HTERT RPE-1 (cell line): ENCODE data around the gene MSANTD3.
"Not testable (repeated sequence)": the region's sequence is repeated elsewhere in the genome, so short reads cannot be mapped to it uniquely, and the experiment has no call there.

Experiments used
- in situ Hi-C: fragments of 300-500 bp; cut with MboI; formaldehyde crosslinking; loops from 4 replicates; pipeline ENCODE4 v1.14.3; 2020; ENCODE audit warnings: low sequenced_read_pairs

Gene MSANTD3

DNA sequence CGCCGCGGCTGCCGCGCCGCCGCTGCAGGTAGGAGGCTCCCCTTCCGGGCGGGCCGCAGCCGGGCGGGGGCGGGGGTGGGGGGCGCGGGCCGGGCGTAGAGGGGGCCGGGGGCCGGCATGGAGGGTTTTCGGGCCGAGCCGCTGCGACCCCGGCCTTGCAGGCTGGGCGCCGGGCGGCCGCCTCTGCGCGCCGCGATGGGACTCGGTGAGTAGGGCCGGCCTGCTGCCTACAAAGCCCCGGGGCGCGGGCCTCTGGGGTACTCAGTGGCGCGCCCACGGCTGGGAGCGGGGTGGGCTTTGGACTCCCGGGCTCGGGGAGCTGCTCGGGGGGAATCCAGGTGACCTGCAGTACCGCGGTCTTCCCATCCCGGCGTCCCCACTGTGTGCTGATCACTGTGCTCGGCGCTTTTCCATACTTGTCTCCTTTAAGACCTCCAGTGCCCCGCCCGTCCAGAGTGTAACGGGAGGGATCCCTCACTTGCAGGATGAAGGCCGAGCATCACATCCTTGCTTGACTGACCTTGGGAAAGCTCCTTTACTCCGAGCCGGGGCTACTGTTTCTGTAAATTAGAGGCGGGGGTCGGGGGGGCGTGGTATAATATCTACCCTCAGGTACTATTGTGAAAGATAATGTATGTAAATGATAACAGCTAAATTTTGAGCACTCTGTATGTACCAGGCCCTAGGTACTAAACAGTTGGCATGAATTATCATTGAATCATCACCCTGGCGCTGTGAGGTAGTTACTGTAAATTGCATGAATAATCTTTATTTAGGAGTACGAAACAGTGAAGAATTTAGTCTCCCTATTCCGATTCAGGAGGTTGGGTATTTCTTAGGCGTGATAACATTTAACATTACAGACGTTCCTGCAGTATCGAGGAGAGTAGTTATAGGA, 672 bp downstream of the MSANTD3 start:
- in situ Hi-C loops, result no loop called here

DNA sequence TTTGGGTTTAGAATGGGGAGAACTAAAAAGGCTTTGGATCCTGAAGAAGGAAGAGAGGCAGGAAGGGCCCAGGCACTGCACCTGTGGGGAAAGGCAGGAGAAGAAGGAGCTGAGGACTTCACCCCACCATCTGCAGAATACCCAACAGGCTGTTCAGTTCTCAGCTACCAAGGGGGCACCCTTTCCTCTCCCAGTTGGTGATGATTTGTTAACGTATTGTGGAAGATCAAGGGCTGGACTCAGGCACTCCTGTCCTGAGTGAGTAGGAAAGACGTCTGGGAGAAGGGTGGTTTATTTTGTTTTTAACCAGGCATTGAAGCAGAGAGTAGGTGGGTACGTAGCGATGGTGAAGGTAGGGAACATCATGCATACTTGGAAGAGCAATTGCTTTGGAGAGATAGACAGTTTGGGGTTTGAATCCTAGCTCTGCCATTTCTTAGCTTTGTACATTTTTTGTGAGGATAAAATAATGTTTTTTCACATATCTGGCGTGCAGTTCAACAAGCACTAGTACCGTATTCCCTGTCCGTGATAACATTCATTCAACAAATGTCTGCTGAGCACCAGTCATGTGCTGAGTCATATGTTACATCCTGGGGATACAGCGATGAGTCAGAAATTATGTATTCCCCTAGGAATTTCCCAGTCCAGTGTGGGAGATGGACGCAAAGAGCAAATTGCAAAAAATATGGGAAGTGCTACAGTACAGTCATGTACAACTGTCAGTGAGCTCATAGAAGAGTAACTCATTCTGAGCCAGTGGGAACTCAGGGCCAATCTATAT, 2.1 kb downstream of the MSANTD3 start:
- in situ Hi-C loops, result no loop called here

DNA sequence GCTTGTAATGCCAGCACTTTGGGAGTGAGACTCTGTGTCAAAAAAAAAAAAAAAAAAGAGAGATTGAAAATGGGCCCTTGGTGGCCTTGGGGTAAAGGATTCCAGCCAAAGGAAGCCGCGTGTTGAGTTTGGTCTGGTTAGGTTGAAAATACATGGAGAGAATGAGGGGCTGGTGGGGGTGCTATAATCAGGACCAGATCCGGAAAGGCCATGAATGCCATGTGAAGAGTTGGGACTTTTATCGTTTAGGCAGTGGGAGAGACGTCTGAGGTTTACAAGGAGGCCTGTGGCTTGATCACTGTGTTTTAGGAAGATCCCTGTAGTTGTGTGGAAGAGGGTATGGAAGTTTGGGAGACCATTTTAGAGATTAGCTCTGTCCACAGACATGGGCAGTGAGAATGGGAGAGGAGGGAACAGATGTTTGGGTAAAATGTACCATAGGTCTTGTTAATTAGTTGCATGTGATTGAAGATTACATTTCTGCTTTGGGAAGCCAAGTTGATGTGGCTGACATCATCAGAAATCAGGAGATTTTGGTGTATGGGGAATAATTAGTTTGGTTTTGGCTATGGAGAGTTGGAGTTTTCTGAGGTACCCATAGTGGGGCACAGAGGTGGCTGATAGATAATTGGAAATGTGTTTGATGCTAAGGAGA, 3.5 kb downstream of the MSANTD3 start:
- in situ Hi-C loops, result no loop called here

DNA sequence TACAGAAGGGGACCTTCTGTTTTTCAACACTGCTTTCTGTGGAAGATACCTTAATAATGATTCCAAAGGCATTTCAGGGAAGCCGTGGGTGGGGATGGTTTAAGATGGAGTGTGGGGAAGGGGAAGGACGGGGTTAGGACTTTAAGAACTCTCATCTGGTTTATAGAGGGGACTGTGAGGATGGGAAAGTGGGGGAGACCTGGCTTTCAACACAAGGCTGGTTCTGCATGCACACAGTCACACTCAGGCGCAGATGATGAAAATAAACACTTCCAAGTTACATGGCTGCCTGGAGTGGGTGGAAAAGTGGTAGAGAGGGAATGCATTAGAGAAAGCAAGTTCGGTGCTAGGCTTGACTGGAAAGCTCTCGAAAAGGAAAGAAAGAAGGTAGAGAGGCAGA, 4.9 kb downstream of the MSANTD3 start:
- in situ Hi-C loops, result no loop called here

DNA sequence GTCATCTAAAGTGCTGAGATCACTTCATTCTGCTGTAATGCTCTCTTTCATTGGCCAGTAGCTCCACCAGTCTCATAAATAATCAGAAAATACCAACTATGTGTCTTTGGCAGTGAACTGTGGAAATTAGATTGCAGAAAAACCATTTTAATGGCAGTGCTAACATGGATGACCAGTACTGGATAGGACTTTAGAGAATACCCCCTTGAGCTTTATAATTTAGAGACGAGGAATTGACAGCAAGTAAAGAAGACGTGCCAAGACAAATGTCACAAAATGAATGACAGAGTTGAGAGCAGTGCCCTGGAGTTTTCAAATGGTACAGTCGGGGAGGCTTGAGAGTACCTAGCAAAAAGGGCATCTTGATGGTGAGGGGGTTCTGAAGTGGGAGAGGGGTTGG, 5.8 kb downstream of the MSANTD3 start:
- in situ Hi-C loops, result no loop called here

DNA sequence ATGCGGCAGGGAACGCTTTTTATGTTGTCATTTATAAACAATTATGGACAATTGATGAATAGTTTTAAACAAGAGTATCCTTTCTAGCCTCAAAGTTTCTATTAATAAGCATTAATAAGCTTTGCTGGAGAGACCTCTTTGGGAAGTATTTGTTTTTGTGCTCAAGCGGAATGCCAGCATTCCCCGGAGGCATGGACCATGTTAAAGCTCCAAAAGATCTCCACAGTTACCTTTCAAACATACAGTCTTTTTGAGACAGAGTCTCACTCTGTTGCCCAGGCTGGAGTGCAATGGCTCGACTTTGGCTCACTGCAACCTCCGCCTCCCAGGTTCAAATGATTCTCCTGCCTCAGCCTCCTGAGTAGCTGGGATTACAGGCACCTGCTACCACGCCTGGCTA, 9.6 kb downstream of the MSANTD3 start:
- in situ Hi-C loops, result no loop called here

DNA sequence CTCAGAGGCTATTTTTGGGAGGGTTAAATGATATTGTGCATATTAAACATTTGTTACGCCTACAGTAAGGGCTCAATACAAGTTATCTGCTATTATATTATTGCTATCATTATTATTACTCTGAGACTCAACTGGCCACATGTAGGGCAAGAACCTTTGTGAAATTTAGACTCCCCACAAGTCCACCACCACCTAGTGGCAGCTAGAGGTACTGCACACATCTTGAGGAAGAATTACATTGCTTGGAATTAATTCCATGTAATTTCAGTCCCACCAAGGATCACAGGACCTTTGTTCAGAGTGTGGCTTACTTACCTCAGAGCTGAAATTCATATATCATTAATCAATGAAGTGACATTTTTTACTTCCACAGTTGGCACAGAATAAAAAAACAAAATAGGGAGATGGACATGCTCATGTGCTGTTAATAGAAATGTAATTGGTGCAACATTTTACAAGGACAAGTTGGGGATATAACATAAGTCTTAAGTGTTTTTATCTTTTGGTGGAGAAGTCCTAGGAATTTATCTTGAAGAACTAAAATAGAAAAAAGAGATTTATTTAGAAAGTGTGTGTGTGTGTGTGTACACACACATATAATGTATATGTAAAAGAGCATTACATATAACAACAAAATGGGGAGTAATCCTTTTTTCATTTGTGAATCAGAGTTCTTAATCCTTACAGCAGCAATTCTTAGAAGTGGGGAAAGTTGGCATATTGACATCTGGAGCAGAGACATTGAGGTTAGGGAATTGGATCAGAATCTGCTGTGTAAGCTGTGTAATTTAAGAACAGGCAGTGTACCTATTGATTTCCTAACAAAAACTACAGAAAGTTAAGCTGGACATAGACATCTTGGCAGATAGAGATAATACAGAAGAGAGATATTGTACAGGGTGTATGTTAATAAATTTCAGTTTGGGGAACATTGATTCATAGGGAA, 11.2 kb downstream of the MSANTD3 start:
- in situ Hi-C loops, result no loop called here

DNA sequence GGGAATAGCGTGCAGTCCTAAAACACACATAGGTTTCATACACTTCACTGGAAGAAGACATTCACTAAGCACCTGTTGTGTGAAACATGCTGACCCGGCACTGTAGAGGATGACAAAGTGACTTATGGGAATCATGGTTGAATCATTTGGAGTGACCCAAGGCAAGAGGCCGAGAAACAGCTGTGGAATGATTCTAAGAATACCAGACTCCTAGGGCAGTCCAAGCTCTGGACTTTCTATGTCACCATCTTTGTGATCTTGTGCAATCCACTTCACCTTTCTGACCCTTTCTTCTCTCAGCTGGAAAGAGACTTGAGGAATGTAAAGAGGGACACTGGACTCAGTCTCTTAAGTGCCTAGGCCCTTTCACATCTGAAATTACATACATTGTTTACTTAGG, 13.1 kb downstream of the MSANTD3 start:
- in situ Hi-C loops, result no loop called here

DNA sequence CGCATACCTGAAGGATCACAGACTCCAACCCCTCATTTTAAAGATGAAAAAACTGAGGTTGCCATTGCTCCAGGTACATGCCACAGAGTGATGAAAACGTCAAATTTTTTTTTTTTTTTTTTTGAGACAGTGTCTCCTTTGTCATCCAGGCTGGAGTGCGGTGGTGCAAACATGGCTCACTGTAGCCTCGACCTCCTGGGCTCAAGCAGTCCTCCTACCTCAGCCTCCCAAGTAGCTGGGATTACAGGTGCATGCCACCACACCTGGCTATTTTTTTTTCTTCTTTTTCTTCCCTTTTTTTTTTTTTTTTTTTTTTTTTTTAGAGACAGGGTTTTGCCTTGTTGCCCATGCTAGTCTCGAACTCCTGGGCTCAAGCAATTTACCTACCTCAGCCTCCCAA, 13.5 kb downstream of the MSANTD3 start:
- in situ Hi-C loops, result not testable (repeated sequence)

DNA sequence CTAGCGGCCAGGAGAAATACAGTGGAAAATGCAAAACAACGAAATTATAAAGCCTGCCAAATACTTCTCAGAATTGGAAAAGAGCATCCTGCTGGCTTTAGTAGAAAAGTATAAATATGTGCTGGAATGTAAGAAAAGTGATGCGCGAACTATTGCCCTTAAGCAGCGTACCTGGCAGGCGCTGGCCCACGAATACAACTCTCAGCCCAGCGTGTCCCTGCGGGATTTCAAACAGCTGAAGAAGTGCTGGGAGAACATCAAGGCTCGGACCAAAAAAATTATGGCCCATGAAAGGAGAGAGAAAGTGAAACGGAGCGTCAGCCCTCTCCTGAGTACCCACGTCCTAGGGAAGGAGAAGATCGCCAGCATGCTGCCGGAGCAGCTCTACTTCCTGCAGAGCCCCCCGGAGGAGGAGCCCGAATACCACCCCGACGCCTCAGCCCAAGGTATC, 15.0 kb downstream of the MSANTD3 start:
- in situ Hi-C loops, result no loop called here

DNA sequence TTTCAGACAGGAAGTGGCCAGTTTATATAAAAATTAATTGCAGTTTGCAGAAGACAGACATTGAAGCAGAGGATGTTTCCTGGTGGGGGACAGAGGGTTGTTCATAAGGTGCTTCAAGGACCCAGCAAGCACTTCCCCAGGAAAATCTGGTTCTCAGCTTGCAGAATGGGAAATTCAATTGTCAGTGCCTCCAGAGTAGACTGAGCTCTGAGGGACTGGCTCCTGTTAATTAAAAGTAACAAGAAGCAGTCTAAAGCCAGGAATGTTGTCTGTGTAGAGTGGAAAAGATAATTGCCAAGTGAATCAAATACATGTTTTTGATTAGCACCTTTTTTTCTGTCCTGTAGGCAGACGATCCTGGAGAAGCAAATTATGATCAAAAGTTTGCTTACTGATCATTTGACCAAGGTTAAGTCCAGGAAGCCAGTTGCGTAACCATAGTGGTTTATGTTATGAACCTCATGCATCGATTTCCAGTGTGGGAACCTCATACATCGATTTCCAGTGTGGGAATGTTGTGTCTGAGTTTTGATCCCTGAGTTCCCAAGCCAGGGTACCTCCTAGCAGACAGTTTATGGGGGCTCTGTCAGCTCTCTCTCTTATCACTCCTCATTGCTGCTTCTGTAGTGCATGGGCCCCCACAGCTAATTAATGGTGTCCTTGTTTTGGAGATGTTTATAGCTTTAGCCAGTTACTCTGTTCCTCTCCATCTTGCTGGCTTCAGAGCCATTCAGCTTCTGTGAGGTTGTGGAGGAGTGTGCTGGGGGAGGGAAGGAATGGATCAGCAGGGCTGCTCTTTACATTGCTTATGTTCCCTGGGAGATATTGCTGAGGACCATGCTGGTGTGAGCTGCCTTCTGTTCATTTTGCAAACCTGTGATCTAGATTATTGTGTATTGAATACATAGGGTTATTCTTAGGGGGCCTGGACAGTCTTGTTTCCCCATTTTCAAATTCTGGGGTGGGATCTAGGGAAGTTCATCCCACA, 17.1 kb downstream of the MSANTD3 start:
- in situ Hi-C loops, result no loop called here

DNA sequence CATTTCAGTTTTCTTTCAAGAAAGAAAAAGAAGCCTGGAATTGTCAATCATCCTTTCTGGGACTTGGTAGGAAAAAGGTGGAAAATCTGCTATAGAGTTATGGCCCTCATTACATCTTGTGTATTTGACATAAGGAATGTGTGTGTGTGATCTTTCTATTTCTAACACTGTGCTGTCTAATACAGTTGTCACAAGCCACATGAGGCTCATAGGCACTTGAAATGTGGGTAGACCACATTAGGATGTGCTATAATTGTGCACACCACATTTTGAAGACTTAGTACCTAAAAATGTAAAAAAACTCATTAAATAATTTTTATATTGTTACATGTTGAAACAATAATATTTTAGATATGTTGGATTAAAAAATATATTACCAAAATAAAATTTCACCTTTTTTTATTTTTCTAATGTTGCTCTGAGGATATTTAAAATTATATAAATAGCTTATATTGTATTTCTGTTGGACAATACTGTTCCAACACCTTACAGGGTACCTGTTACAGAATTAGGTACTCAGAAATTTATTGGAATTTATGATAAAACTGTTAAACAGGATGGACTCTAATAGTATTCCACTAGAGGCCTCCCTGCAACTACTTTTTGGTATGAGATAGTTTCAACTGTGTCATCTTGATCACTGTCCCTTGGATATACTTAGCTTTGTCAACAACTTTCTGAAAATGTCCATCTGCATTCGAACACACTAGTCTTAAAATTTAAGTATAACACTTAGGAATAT, 18.4 kb downstream of the MSANTD3 start:
- in situ Hi-C loops, result no loop called here

DNA sequence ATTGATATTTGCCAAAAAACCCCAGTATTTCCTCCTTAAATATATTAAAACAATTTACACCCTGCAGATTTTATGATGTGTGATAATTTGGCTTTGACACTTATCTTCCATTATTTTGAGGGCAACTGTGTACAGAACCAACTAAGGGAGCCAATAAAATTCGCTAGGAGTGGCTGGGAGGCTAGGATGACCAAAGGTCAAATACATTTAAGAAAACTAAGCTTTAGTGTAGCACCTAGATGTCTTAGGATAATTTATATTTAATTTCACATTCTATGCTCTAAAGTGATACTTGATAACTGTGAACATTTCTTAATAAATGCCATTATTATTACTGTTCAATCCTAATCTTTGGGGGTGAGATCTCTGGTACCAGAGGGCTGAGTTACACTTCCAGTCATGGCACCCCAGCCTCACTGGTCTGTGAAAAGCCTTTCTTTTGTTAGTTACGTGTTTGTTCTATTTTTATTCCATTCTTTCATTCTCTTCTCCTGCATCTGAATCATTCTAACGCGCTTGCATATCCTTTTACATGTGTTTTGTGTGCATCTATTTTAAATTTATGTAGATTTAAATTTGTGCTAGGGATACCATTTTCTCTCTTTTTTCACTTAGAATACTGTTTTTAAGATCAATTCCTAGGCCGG, 19.1 kb downstream of the MSANTD3 start:
- in situ Hi-C loops, result no loop called here

DNA sequence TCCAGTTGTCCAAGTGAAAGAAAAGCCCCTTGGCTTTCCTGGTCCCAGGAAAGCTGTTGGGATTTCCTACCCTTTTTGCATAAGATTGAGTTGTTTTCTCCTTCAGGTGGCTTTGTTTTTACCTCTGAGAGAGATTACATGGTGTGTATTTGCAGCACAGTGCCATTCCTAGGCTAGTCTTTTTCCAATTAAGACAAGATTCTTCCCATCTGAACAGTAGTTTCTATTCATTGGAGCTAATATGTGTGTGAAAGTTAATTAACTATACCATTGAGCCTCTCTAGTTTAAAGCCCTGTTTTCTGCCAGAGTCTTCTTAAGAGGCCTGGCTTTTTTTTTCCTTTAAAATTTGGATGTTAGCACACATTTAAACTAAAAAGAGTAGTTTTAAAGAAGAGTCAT, 20.1 kb downstream of the MSANTD3 start:
- in situ Hi-C loops, result no loop called here

DNA sequence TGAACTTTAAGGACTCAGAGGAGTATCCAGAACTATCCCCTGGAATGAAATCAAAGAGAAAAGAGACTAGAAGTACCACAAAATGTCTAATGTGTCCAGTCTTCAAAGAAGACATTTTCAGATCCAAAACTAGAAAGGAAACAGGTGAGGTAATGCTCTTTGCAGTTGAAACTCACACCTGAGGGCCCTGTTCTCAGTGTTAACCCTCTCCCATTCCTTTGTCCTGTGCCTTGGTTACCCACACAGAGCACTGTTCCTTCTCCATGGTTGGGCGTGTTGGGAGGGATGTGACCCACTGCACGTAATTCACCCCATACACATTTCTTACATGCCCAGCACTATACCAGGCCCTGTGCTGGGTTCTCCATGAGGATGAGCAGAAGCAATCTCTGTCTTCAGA, 21.3 kb downstream of the MSANTD3 start:
- in situ Hi-C loops, result no loop called here

DNA sequence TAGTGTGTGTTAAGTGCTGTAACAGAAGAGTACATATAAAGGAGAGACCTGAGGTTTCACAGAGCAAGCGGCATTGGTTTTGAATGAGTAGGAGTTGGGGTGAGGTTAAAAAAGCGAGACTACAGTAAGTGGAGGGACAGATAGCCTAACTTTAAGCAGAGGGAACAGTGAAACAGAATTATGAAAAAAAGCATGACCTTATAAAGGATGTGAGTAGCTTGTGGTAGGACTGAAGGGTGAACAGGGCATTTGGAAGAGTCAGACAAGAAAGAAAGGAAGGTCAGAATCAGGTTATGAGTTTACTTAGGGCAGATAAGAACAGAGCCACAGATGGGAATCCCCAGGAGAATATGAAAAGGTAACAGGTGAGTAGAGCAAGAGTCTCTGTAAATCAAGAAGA, 22.5 kb downstream of the MSANTD3 start:
- in situ Hi-C loops, result no loop called here

DNA sequence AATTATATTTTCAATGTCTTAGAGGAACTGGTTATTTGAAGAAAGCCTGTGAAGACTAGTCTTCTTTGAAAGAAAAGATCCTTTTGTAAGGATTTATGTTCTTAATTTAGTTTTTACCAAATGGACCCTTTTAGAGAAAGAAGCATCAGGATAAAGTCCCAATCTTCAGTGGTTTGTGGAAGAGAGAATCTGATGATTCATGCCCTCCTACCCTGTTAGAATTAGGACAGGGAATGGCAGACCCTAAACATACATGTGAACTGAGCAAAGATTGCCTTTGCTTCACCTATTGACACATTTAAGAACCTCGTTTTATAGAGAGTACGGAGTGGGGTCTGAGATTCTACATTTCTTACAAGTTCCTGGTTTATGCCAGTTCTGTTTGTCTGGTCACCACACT, 26.0 kb downstream of the MSANTD3 start:
- in situ Hi-C loops, result no loop called here

DNA sequence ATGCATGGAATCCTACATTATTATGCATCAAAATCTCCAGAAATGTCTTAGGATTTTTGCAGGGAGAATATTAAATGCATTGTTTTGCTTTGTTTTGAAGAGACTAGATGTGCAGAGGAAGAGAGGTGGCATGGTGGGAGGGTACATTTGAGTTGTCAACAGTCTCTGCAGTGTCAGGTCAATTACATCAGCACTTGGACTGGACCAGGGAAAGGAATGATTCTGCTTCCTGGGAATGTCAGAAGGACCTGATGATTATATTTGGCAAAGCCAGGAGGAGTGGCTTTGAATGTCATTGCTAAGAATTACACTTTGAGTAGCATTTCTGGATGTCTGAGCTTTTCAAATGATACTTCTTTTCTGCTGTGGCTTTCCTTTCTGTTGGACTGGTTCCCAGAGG, 28.5 kb downstream of the MSANTD3 start:
- in situ Hi-C loops, result no loop called here
